HG02678 (cell line): ENCODE measurements around the gene PRELID1.
"Not testable (repeated sequence)": the region's sequence is repeated elsewhere in the genome, so short reads cannot be mapped to it uniquely, and the experiment has no call there.

Experiments
- ATAC-seq: cut with Tn5 transposase; IDR thresholded peaks from one replicate; pipeline ENCODE4 v1.9.1; 2021; ENCODE audit warnings: mild to moderate bottlenecking, moderate library complexity; ENCODE audit not compliant: unreplicated experiment

Gene PRELID1

GRCh38 chr5:177297922-177298321 lies 5.7 kb upstream of the PRELID1 start:
- no peak for ATAC-seq

GRCh38 chr5:177299697-177300096 lies 3.9 kb upstream of the PRELID1 start:
- no peak for ATAC-seq

- peak; percentile 39 for ATAC-seq
These were observed 3.2 kb upstream of the PRELID1 start for GRCh38 chr5:177300236-177300880.

GRCh38 chr5:177300951-177301350 lies 2.6 kb upstream of the PRELID1 start:
- no peak for ATAC-seq

GRCh38 chr5:177301503-177302165 lies 2.0 kb upstream of the PRELID1 start:
- no peak for ATAC-seq

- ATAC-seq, result no peak
These were observed 1.1 kb upstream of the PRELID1 start for GRCh38 chr5:177302354-177303110.

GRCh38 chr5:177303925-177304391 lies 359 bp downstream of the PRELID1 start:
- peak; percentile 2 for ATAC-seq

- no peak for ATAC-seq
These were observed 957 bp downstream of the PRELID1 start for GRCh38 chr5:177304392-177305119.

- not testable (repeated sequence) for ATAC-seq
These were observed 2.6 kb downstream of the PRELID1 start for GRCh38 chr5:177306103-177306640.

- ATAC-seq, result no peak
These were observed 3.3 kb downstream of the PRELID1 start for GRCh38 chr5:177306674-177307543.

GRCh38 chr5:177307544-177308363 lies 4.2 kb downstream of the PRELID1 start:
- no peak for ATAC-seq

GRCh38 chr5:177308740-177309139 lies 5.1 kb downstream of the PRELID1 start:
- ATAC-seq, result no peak

- ATAC-seq, result no peak
These were observed 6.0 kb downstream of the PRELID1 start for GRCh38 chr5:177309351-177310191.

GRCh38 chr5:177310332-177310731 lies 6.7 kb downstream of the PRELID1 start:
- ATAC-seq, result no peak

GRCh38 chr5:177310757-177311391 lies 7.3 kb downstream of the PRELID1 start:
- peak; percentile 37 for ATAC-seq

GRCh38 chr5:177311392-177311722 lies 7.8 kb downstream of the PRELID1 start:
- peak; percentile 2 for ATAC-seq

- peak; percentile 78 for ATAC-seq
These were observed 8.4 kb downstream of the PRELID1 start, which contains the start of gene MXD3 for GRCh38 chr5:177311723-177312648. Gene MXD3 (minus strand): TSS chr5:177311898. CDS start chr5:177311830, 68 bp downstream.
